ENCODE measurements around the gene EIF4G3. TPM values are rescaled to one million over a fixed set of nuclear protein-coding genes. Genes with fewer than 3 reads are reported as not detected.

EIF4G3 gene
- total RNA-seq, 1 experiment from 2014 or later = 72.0 TPM

GRCh38 chr1:20787840-20788795 is 388.6 kb downstream of the EIF4G3 start:
- H3K9me3 ChIP-seq (ENCODE audit: control insufficient read depth, low read depth, low read length) = no peaks in the 10 kb centered on the region
- H4K5ac ChIP-seq (ENCODE audit: insufficient read length, low read depth, low read length) = no peak overlapping the region
- H3K4ac ChIP-seq (ENCODE audit: low read depth, low read length) = no peak overlapping the region
- no peak overlapping the region for H4K8ac ChIP-seq (replicated peaks; ENCODE audit: insufficient read length, low read depth, low read length)
- Mint-ChIP-seq H3K9me3 (no peaks in the 10 kb centered on the region; a peak in 1 of 5 replicates), H3K4me1 (peaks cover 21 to 24% of the 10 kb centered on the region in 2 experiments), H3K4me3 (peak overlapping the region; percentile 90 to 97), H3K27me3 (ENCODE audit: low read depth) (0 out of 2 replicates have a peak, but pooled peaks cover 2% of the 10 kb centered on the region), H3K27ac (peak overlapping the region; percentile 97 to 99 (median 98)), H3K36me3 (ENCODE audit: insufficient read depth in 1 of 3, low read depth in 3 of 3) (peaks cover 0 to 5% (median 0%) of the 10 kb centered on the region in 3 experiments; a peak in 3 of 7 replicates)
- H3T11ph ChIP-seq (ENCODE audit: low read length) = peak overlapping the region; percentile 72
- H4K91ac ChIP-seq (ENCODE audit: insufficient read length, low read depth, low read length) = no peak overlapping the region
- no peak overlapping the region for H2BK12ac ChIP-seq (ENCODE audit: insufficient read length, low read depth, low read length)
- H3K79me1 ChIP-seq (ENCODE audit: insufficient read depth, low read depth, low read length, poor library complexity, severe bottlenecking) = peaks cover 5% of the 10 kb centered on the region
- H3K23me2 ChIP-seq (ENCODE audit: insufficient read length, low read depth, low read length, poor library complexity, severe bottlenecking) = peaks cover 8% of the 10 kb centered on the region
- no peak overlapping the region for H2BK20ac ChIP-seq (ENCODE audit: low read depth, low read length, poor library complexity, severe bottlenecking)
- H3K9ac ChIP-seq (ENCODE audit: extremely low read depth, insufficient read length, low read length) = peak overlapping the region; percentile 91
- H3K27ac ChIP-seq (ENCODE audit: insufficient read length, low read depth, low read length) = peak overlapping the region; percentile 78
- no peak for TF ChIP-seq CTCF (conservative IDR thresholded peaks at IDR 0.05)
- no peaks in the 10 kb centered on the region for H4K20me1 ChIP-seq (ENCODE audit: control insufficient read depth, insufficient read depth, insufficient read length)
- H2AK5ac ChIP-seq (ENCODE audit: insufficient read length, low read length) = no peak overlapping the region
- no peak overlapping the region for H2AFZ ChIP-seq (ENCODE audit: low read length)
- H3K4me1 ChIP-seq (ENCODE audit: insufficient read depth, low read length) = no peaks in the 10 kb centered on the region
- H3K56ac ChIP-seq (ENCODE audit: insufficient read length, low read depth, low read length) = no peak overlapping the region
- H3K27me3 ChIP-seq (ENCODE audit: insufficient read depth, low read length) = no peaks in the 10 kb centered on the region
- H3K18ac ChIP-seq (ENCODE audit: insufficient read length, low read depth, low read length) = peak overlapping the region; percentile 81
- no peak overlapping the region for H2BK15ac ChIP-seq (ENCODE audit: low read depth, low read length)
- peaks cover 13% of the 10 kb centered on the region for H3K79me2 ChIP-seq (ENCODE audit: insufficient read depth, low read length)
- H3K4me2 ChIP-seq (ENCODE audit: insufficient read depth, insufficient read length, low read length) = peak overlapping the region; percentile 97
- H2BK120ac ChIP-seq (ENCODE audit: low read depth, low read length, poor library complexity, severe bottlenecking) = no peak overlapping the region
- no peak overlapping the region; the same call in 1 of the 2 replicates for H3K14ac ChIP-seq (ENCODE audit: insufficient read depth, low read length)
- DNase-seq = no peak
- 100% methylated on average over 2 of the region's 22 CpGs for WGBS (ENCODE audit: extremely low coverage, insufficient read length, low lambda C conversion rate)
- H2BK5ac ChIP-seq (ENCODE audit: insufficient read length, low read length) = no peak overlapping the region
- no peak overlapping the region for H3K23ac ChIP-seq (ENCODE audit: insufficient read length, low read depth, low read length)
